Calu3 (cell line): Measurements from ENCODE around the gene SNX11. TPM values are rescaled to one million over a fixed set of nuclear protein-coding genes. Genes with fewer than 3 reads are reported as not detected.

ENCODE experiments used
- Bru-seq: library from RNA; stranded (reverse); fragments of 400-500 nt; gene quantifications from one replicate; lab custom pipeline; 2021; lab: Mats Ljungman, UMichigan
- BruChase-seq, 2 experiments: library from RNA; stranded (reverse); fragments of 400-500 nt; gene quantifications; one replicate each; lab custom pipeline; 2021; lab: Mats Ljungman, UMichigan
- BruUV-seq: library from RNA; stranded (reverse); fragments of 400-500 nt; replicated peaks from 2 replicates; lab custom pipeline; 2021; lab: Mats Ljungman, UMichigan
- CTCF ChIA-PET: fragments of 300-600 bp; sonication (Branson Sonifier 250); formaldehyde crosslinking; loops from one replicate; lab custom pipeline; 2022; ENCODE audit warnings: antibody characterized with exemption; lab: Charles Lee
- DNase-seq: peaks from one replicate; pipeline ENCODE4 v3.0.0; 2022
- H3K27ac Mint-ChIP-seq: one replicate; pipeline ENCODE4 v1.8.0; 2022; ENCODE audit warnings: mixed read lengths; ENCODE audit not compliant: unreplicated experiment
- H3K27me3 Mint-ChIP-seq: one replicate; pipeline ENCODE4 v1.8.0; 2022; ENCODE audit warnings: mixed read lengths; ENCODE audit not compliant: unreplicated experiment
- H3K36me3 Mint-ChIP-seq: one replicate; pipeline ENCODE4 v1.8.0; 2022; ENCODE audit warnings: mild to moderate bottlenecking, moderate library complexity, mixed read lengths; ENCODE audit not compliant: insufficient read depth, unreplicated experiment
- H3K4me1 Mint-ChIP-seq: one replicate; pipeline ENCODE4 v1.8.0; 2022; ENCODE audit warnings: mild to moderate bottlenecking, low read depth, mixed read lengths; ENCODE audit not compliant: unreplicated experiment
- H3K4me3 Mint-ChIP-seq: one replicate; pipeline ENCODE4 v1.8.0; 2022; ENCODE audit warnings: mild to moderate bottlenecking, low read depth, moderate library complexity, mixed read lengths; ENCODE audit not compliant: unreplicated experiment
- H3K9me3 Mint-ChIP-seq: one replicate; pipeline ENCODE4 v1.8.0; 2022; ENCODE audit warnings: low read depth, mixed read lengths; ENCODE audit not compliant: unreplicated experiment
- CTCF ChIP-seq: fragments of 200-600 bp; IDR thresholded peaks from one replicate; pipeline ENCODE4 v1.8.0; 2022; ENCODE audit warnings: antibody characterized with exemption; ENCODE audit not compliant: unreplicated experiment
- intact Hi-C: fragments of 100-400 bp; cut with micrococcal nuclease; formaldehyde crosslinking; loops from one replicate; pipeline ENCODE4 v1.10.0; 2022; ENCODE audit not compliant: unreplicated experiment
- long read RNA-seq: library from polyadenylated mRNA; stranded (forward); transcript quantifications from one replicate; pipeline ENCODE4 v2.0.0, GENCODE V29; 2022
- total RNA-seq: library from RNA; stranded (reverse); gene quantifications from 2 replicates; pipeline ENCODE4 v1.2.3, GENCODE V29; 2022

SNX11 gene
- 29.4 and 37.1 TPM in 2 replicates for total RNA-seq
- percentile 80 among the genes with signal in this experiment for Bru-seq, nascent RNA
- BruChase-seq, experiment 1, labeled RNA remaining after a 6-hour chase, result percentile 81 among the genes with signal in this experiment
- percentile 87 among the genes with signal in this experiment for BruChase-seq, experiment 2, labeled RNA remaining after a 2-hour chase
- long read RNA-seq, transcript SNX11-201 (7 exons, 2,315 nt), result major isoform, 33 of 59 reads
- long read RNA-seq, partial matches to known transcripts, result 2 of 59 reads
- long read RNA-seq, other reads (novel, unspliced or antisense), result 16 of 59 reads

- peak within 1 kb of the TSS; percentile 91 for H3K27ac Mint-ChIP-seq
- BruUV-seq, result TSS peak; percentile 91
- CTCF ChIA-PET, result interaction anchor here (0.6 to 1.5 kb wide), 10 partner anchors 17 to 234 kb away, joined by 3 to 10 read pairs (median 3); no protein-coding TSS in a partner anchor
- peak; percentile 99 for DNase-seq
- no peaks in the 10 kb centered on the region for H3K9me3 Mint-ChIP-seq
- intact Hi-C loops, result loop anchor here (5.0 kb wide), 1 partner anchor 60 kb away; the partner anchor contains the start of gene NFE2L1
- peak within 1 kb of the TSS; percentile 95 for H3K4me3 Mint-ChIP-seq
- peaks cover 37% of the 10 kb centered on the region for H3K36me3 Mint-ChIP-seq
- H3K4me1 Mint-ChIP-seq, result peaks cover 31% of the 10 kb centered on the region
- no peak for TF ChIP-seq CTCF
- no peaks in the 10 kb centered on the region for H3K27me3 Mint-ChIP-seq
These were observed at the start of gene SNX11 for GRCh38 chr17:48107137-48108055. SNX11 (plus strand) TSS chr17:48107766; CDS start chr17:48112044, 4,278 bp downstream.

- Mint-ChIP-seq H3K9me3 (no peaks in the 10 kb centered on the region), H3K27me3 (no peaks in the 10 kb centered on the region), H3K4me1 (peaks cover 33% of the 10 kb centered on the region), H3K27ac (peak overlapping the region; percentile 80), H3K4me3 (no peak overlapping the region), H3K36me3 (peaks cover 90% of the 10 kb centered on the region)
- no TSS peak for BruUV-seq
- CTCF ChIA-PET, result interaction anchor here (0.8 to 2.1 kb wide), 2 partner anchors 10 to 21 kb away, joined by 3 to 7 read pairs; partner anchors contain the start of gene NFE2L1
- TF ChIP-seq CTCF, result no peak
- intact Hi-C loops, result no loop called here
- no peak for DNase-seq
These were observed 49.0 kb upstream of the SNX11 start for GRCh38 chr17:48058393-48059124.

DNA sequence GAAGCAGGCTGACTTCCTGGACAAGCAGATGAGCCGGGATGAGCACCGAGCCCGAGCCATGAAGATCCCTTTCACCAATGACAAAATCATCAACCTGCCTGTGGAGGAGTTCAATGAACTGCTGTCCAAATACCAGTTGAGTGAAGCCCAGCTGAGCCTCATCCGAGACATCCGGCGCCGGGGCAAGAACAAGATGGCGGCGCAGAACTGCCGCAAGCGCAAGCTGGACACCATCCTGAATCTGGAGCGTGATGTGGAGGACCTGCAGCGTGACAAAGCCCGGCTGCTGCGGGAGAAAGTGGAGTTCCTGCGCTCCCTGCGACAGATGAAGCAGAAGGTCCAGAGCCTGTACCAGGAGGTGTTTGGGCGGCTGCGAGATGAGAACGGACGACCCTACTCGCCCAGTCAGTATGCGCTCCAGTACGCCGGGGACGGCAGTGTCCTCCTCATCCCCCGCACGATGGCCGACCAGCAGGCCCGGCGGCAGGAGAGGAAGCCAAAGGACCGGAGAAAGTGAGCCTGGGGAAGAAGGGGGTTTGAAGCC lies 48.4 kb upstream of the SNX11 start:
- no peak for TF ChIP-seq CTCF
- H3K4me3 Mint-ChIP-seq, result no peak overlapping the region
- intact Hi-C loops, result no loop called here
- BruUV-seq, result TSS peak; percentile 33
- peaks cover 29% of the 10 kb centered on the region for H3K4me1 Mint-ChIP-seq
- H3K27me3 Mint-ChIP-seq, result no peaks in the 10 kb centered on the region
- H3K27ac Mint-ChIP-seq, result peak overlapping the region; percentile 80
- no peaks in the 10 kb centered on the region for H3K9me3 Mint-ChIP-seq
- CTCF ChIA-PET, result interaction anchor here (2.1 kb wide), 1 partner anchor 11 kb away, joined by 7 read pairs; the partner anchor contains the start of gene NFE2L1
- H3K36me3 Mint-ChIP-seq, result peaks cover 90% of the 10 kb centered on the region
- DNase-seq, result no peak
